Lower leg skin (tissue), 3 donors: ENCODE results near the gene CLMP.

Experiments
- CTCF ChIP-seq, 3 donors: fragments of 450-650 bp; IDR thresholded peaks; one replicate each; pipeline ENCODE4 v1.5.1; 2016; ENCODE audit warnings: antibody characterized with exemption in 3 of 3, mild to moderate bottlenecking in 3 of 3, moderate library complexity in 2 of 3
- POLR2A ChIP-seq, 2 donors: fragments of 450-650 bp; IDR thresholded peaks; one replicate each; pipeline ENCODE4 v1.6.1; 2016 to 2017; ENCODE audit warnings: antibody characterized with exemption in 2 of 2, mild to moderate bottlenecking in 1 of 2, moderate library complexity in 1 of 2

GRCh38 chr11:123191939-123192338 lies 3.1 kb downstream of the CLMP start:
- TF ChIP-seq CTCF (IDR thresholded peaks at IDR 0.05) (no peak), POLR2A (IDR thresholded peaks at IDR 0.05) (no peak)
